Renal cortical epithelial cell (primary cell): ENCODE measurements around the gene VASN. TPM values are rescaled to one million over a fixed set of nuclear protein-coding genes. Genes with fewer than 3 reads are reported as not detected.
"Not testable (repeated sequence)": the region's sequence is repeated elsewhere in the genome, so short reads cannot be mapped to it uniquely, and the experiment has no call there.

Experiments used
- DNase-seq: peaks from one replicate; pipeline ENCODE4 v3.0.0-alpha.2; 2011; ENCODE audit warnings: low read depth
- total RNA-seq: library from RNA; depleted of rRNA; stranded (reverse); fragments of >200 nt; gene quantifications from 2 replicates; pipeline ENCODE4 v1.2.3, GENCODE V29; 2014

VASN gene
- total RNA-seq, result 10.6 and 47.0 TPM in 2 replicates

DNA sequence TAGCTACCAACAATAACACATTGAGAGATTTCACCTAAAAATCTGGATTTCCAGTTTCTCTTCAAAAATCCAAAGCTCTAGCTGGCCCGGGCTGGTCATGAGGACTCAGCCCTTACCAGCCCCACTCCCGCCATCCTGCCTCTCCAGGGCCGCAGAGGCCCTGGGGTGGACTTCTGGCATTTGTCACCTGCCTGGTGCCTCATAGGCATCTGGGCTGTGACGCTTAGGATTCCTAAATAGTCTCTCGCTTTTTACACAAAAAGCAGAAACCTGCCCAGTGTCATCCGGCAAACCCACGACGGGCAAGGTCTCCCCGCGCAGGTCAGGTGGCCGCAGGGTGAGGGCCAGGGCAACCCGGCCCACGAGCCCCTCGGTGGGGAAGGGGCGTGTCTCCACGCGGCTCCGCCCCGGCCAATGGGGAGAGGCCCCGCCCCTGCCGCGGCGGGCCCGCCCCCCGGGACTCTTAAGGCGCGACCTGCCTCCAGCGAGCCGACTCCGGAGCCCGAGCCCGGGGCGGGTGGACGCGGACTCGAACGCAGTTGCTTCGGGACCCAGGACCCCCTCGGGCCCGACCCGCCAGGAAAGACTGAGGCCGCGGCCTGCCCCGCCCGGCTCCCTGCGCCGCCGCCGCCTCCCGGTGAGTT is at the start of gene VASN:
VASN (plus strand) TSS at position 492 of the 644 bp plus-strand sequence. CDS start 9,030 bp downstream, outside the sequence.
- peak; percentile 40 for DNase-seq

DNA sequence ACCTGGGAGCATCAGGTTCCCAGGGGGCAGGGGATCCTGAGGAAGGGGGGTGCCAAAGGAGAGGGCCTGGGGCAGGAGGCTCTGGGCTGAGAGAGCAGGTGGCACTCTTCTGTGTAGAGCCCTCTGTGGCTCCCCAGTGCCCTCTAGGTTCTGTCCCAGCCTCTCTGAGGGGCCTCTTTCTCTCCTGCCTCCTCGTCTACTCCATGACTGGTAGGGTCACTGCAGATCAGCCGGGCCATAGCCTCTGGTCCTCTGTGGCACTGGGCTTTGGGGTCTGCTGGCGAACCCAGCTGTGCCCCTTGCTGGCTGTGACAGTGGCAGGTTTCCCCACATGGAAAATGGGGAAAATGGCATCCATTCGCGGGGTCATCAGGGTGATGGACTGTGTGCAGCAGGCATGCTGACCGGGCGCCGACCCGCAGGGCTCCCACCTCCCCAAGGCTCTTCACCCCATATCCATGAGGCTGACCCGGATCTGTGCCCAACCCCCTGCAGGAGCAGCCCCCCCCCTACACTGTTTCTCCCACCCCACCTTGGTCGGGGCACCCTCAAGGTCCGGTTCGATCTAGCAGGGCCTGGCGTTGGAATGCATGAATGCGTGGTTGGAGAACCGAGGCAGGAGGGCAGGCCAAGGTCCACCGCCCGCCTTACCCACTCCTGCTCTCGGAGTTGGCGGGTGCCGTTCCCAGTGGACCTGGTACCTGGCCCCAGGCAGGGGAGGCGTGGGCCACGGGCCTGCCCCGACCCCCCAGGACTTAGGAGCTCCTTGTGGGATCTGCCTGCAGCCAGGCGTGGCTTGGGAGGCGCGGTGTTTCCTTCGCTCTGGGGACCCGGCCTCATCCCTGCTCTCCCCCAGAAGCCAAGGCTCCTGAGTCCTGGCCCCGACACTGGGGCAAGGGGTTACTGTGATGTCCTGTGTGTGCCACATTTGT is 49.3 kb upstream of the VASN start:
- no peak for DNase-seq

GRCh38 chr16:4323071-4323844 is 48.4 kb upstream of the VASN start:
- no peak for DNase-seq

GRCh38 chr16:4323845-4324488 is 47.7 kb upstream of the VASN start:
- peak; percentile 59 for DNase-seq

DNA sequence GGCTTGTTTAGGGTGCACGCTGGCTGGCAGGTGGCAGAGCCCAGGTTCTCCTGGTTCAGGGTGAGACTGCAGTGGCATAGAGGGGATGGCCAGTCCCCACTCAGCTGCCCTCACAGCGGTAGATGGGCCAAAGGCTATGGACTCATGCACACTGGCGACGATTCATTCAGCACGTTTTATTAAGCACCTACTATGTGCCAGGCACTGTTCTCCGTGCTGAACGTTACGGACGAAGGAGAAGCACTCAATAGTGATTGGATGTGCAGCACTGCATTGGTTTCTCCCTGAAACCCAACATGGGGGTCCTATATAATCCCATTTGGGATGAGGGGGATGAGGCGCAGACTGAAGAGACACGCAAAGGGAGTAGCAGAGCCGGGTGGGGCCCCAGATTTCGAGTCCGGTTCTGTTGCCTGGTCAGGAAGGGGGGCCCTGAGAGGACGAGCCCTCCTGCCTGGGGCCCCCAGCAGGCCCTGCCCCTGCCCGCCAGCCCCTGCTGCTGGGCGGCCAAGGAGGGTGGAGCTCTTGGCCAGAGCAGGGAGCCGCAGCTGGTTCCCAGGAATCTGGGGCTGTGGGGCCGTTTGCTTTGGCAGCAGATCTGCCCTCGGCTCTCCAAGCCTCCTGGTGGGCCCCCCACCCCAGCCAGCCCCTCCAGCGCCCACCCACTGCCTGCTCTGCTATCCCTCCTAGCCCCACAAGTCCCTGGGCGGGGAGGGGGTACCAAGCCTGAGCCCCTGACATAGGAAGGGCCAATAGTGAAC is 47.0 kb upstream of the VASN start:
- DNase-seq, result no peak

DNA sequence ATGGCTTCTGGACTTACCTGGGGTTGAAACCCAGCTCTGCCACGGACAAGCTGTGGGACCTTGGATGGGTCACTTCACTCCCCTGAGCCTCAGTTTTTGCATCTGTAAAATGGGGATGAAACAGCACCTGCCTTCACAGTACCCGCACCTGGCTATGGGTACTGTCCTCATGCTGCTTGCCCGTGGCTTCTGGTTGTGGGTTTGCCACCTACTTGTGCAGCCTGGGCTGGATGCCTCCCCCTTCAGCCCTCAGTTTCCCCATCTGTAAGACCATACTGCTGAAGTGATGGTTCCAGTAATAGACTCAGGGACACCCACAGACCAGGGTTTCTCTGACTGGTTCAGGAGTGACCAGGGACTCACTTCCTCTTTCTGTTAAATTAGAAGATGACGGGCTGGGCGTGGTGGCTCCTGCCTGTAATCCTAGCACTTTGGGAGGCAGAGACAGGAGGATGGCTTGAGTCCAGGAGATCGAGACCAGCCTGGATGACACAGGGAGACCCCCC is 46.3 kb upstream of the VASN start:
- no peak for DNase-seq

GRCh38 chr16:4327386-4328045 is 44.1 kb upstream of the VASN start:
- DNase-seq, result no peak

GRCh38 chr16:4328046-4328781 is 43.4 kb upstream of the VASN start:
- peak; percentile 54 for DNase-seq

DNA sequence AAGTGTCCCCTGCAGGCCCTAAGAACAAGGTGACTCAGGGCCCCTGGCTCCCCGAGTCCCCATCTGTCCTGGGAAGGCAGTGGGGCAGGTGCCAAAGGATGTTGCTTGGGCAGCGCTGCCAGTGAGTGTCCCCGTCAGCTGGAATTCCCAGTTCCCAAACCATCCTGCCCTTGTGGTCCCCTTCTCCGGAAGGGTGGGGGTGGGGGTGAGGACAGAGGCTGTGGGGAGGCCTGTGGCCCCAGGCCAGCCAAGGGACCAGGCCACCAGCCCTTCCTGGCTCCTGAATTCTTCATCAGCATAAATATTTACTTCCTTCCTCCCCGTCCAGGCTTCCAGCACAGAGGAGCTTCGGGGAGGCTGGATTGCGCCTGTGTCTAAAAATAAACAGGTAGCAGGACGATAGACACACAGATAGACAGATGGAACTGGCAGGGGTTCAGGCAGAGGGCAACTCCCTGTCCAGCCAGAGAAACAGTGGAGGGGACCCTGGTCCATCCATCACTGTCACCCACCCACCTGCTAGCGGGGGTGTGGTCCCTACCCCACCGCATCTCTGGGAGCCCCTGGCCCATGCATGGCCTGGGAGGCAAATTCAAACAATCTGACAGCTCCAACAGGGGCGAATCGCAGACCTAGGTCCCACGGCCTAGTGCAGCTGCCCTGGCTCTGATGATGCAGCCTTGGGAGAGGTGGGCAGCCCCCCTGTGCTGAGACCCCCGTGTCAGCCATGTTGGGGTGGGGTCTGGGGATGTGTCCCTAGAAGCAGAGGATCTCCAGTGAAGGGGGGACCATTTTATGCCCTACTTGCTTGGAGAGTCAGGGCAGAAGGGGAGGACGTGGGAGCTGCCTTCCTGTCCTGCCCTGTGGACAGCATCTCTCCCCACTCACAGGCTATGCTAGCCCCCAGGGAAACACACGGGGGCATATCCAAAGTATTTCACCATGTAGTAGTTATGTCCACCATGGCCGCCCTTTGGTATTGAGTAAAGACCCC is 42.6 kb upstream of the VASN start:
- no peak for DNase-seq

DNA sequence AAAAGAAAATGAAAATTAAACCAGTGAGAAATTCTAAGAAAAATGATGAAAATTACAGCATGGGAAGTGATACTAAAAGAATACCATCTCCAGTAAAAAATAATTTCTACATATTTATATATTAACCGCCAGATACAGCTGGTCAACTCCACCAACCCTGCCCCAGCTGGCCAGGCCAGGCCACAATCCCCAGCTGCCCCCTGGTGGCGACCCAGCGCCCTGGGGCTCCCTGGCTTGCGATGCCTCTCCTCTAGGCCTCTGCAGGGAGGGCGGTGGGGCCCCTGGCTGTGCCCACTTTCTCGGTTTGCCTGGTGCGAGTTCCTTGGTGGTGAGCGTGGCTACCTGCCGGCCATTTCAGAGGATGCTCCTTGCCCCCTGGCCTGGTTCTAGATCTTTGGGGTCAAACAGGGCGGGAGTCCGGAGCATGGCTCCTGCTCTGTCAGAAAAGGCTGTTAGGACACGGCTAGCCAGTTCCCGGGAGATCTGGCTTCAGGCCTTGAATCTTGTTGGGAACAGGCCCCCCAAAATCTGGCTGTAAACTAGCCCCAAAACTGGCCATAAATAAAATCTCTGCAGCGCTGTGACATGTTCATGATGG is 41.3 kb upstream of the VASN start:
- no peak for DNase-seq

DNA sequence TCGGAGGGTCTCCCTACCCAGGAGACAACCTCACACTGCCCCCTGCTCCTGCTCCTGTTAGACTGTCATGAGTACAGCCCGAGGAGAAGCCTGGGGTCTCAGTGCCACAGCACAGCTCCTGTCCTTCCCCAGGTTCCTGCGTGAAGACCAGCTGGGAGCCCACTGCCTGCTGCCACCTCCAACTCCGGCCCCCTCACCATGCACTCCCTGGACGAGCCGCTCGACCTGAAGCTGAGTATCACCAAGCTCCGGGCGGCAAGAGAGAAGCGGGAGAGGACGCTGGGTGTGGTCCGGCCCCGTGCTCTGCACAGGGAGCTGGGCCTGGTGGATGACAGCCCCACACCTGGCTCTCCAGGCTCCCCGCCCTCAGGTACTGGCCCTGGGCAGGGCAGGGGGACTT is 39.6 kb upstream of the VASN start:
- DNase-seq, result no peak

DNA sequence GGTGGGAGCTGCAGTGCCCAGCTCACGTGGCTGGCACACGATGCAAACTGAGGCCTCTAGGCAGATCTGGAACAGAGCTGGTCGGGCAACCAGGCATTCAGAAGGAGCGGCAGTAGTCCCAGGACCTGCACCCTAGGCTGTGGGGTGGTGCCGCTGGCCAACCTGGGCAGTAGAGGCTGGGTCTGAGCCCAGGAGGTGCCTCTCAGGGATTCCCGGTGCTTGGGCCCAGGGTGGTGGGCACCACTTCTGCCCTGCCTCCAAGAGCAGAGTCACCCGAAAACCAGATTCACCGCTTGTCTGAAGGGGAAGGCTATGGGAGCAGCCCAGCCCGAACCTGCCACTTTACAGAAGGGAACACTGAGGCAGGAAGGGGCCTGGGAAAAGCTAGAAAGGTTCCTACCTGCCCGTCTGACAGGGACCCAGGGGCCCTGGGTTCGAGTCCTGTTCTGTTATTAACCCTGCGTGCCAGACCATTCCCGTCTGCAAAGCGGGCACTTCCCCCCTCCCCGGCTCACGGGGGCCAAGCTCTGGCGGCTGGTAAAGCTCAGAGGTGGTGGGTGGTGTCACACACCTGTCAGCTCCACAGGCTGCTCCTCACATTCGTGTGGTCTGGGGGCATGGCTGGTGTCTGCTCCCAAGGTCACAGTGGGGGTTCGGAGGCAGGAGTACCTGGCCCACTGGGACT is 38.9 kb upstream of the VASN start:
- DNase-seq, result no peak

- DNase-seq, result no peak
These were observed 38.4 kb upstream of the VASN start for GRCh38 chr16:4333308-4333638.

GRCh38 chr16:4333714-4334113 is 37.9 kb upstream of the VASN start:
- DNase-seq, result not testable (repeated sequence)

DNA sequence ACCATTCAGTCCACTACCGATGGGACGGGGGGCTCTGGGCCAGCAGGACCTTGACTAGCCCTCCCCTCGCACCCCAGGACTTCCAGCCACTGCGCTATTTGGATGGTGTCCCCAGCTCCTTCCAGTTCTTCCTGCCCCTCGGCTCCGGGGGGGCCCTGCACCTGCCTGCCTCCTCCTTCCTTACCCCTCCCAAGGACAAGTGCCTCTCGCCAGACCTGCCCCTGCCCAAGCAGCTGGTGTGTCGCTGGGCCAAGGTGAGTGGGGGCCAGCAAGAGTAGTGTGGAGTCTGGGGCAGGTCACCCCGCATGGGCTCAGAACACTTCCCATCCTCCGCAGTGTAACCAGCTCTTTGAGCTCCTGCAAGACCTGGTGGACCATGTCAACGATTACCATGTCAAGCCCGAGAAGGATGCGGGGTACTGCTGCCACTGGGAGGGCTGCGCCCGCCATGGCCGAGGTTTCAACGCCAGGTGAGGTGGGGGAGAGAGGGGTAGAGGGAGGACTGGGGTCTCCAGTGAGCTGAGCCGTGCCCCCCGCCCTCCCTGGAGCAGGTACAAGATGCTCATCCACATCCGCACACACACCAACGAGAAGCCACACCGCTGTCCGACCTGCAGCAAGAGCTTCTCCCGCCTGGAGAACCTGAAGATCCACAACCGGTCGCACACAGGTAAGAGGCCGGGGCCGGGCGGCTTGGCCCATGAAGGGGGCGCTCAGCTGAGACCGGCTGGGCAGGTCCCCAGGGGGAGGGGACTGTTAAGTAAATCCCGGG is 36.7 kb upstream of the VASN start:
- no peak for DNase-seq

DNA sequence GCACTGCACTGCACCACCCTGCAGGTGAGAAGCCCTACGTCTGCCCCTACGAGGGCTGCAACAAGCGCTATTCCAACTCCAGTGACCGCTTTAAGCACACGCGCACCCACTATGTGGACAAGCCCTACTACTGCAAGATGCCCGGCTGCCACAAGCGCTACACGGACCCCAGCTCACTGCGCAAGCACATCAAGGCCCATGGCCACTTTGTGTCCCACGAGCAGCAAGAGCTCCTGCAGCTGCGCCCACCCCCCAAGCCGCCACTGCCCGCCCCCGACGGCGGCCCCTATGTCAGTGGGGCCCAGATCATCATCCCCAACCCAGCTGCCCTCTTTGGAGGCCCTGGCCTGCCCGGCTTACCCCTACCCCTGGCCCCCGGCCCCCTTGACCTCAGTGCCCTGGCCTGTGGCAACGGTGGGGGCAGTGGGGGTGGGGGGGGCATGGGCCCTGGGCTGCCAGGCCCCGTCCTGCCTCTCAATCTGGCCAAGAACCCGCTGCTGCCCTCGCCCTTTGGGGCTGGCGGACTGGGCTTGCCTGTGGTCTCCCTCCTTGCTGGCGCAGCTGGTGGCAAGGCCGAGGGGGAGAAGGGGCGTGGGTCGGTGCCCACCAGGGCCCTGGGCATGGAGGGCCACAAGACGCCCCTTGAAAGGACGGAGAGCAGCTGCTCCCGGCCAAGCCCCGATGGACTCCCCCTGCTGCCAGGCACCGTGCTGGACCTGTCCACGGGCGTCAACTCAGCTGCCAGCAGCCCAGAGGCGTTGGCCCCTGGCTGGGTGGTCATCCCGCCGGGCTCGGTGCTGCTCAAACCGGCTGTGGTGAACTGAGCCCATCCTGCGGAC is 34.7 kb upstream of the VASN start:
- no peak for DNase-seq
